Epithelial cell of prostate (primary cell): ENCODE data around the gene URM1.
A peak's percentile ranks its signal among the peaks of the same experiment; 100 is the strongest.
"Not testable (repeated sequence)": the region's sequence is repeated elsewhere in the genome, so short reads cannot be mapped to it uniquely, and the experiment has no call there.

Experiments used
- DNase-seq: peaks from one replicate; pipeline ENCODE4 v3.0.0-alpha.2; 2011; ENCODE audit warnings: low read depth, low spot score
- H3K27ac ChIP-seq: fragments of 450-650 bp; 2 replicates; pipeline ENCODE4 v1.5.1; 2017; ENCODE audit warnings: mild to moderate bottlenecking

The URM1 gene

DNA sequence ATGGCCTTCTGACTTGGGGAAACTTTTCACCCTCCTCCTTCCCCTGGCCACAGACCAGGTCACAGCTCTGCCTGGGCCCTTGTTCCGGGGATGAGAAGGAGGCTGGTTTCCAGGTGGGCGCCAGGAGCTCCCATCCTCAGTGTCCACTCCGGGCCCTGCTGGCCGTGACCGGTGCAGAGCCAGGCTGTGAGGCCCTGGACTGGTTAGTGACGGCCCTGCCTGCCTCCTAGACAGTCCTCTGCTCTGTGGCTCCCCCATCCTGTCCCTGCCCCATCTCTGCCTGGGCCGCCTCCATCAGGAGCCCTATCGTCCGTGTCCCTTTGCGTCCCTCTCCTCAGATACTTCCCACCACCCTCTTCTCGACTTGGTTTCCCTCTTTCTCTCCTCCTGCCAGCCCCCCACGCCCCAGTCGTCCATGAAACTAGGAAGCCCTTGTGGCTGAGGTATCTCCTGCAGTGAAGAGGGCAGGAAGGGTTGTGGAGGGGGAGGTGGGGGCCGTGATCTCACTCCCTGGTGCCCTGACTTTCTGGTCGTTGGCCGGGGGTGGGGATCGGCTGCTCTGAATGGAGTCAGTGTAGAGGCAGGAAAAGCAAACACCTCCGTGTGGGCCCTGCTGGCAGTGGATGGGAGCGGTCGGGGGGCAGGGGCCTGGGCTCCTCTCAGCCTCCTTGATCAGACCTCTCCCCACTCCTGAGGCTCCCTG, 34.1 kb downstream of the URM1 start:
- DNase-seq: no peak
- H3K27ac ChIP-seq: no peak overlapping the region

DNA sequence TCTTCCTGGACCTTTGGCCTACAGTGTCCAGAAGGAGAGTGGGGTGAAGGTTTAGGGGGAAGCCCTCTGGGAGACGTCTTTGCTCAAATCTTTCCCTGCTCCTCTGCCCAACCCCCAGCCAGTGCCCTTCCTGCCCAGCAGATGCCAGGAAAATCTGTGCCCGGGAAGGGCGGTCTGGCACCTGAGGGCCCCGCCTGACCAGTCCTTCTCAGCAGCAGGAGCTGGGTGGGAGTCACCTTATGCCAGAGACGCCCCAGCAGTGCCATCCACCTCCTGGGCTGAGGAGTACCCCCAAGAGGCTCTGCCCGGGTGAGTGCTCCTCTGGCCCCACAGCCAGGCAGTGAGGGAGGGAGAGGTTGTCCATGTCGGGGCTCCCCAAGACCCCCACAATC, 34.6 kb downstream of the URM1 start:
- H3K27ac ChIP-seq: no peak overlapping the region
- no peak for DNase-seq

DNA sequence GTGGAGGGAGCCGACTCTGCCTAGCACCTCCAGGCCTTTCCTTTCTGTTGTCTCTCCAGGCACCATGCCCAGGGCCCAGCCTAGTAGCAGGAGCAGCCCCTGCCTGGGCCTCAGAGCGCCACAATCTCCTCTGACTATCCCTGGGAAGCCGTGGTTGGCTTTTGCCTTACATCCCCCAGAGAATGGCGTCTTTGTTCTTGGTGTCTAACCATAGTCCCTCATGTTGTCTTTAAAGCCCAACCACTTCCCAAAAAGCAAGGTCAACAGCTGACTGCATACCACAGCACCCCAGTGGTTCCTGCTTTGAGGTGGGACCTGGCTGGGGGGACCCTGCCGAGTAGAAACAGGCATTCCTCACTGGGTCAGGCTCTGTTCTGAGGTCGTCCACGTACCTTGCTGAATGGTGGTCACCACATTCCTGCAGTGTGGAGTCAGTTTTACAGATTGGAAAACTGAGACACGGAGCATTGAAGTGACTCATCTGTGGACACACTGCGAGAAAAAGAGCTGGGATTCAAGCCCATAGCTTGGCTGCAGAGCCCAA, 35.7 kb downstream of the URM1 start:
- no peak for DNase-seq
- H3K27ac ChIP-seq: no peak overlapping the region

- no peak overlapping the region for H3K27ac ChIP-seq
- DNase-seq: no peak
Measured at GRCh38 chr9:128408963-128409431, 37.8 kb downstream of the URM1 start.

DNA sequence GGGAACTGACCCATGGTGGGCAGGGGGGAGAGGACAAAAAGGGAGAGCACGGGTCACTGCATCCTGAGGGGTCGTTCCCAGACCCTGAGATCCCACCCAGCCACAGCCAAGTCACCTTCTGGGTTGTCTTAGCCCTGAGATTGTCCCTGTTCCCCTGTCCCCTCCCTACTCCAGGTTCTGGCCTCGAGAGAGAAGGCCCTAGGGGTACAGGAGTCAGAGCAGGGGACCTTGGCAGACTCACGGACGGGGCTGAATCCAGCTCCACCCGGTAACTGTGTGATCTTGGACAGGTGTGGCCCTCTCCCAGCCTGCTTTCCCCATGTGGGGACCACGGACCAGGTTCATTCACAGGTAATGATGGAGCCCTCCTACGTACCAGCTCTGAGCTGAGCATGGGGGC, 38.3 kb downstream of the URM1 start:
- no peak for DNase-seq
- H3K27ac ChIP-seq: no peak overlapping the region

GRCh38 chr9:128409978-128410377, 38.8 kb downstream of the URM1 start:
- no peak overlapping the region for H3K27ac ChIP-seq
- DNase-seq: no peak

DNA sequence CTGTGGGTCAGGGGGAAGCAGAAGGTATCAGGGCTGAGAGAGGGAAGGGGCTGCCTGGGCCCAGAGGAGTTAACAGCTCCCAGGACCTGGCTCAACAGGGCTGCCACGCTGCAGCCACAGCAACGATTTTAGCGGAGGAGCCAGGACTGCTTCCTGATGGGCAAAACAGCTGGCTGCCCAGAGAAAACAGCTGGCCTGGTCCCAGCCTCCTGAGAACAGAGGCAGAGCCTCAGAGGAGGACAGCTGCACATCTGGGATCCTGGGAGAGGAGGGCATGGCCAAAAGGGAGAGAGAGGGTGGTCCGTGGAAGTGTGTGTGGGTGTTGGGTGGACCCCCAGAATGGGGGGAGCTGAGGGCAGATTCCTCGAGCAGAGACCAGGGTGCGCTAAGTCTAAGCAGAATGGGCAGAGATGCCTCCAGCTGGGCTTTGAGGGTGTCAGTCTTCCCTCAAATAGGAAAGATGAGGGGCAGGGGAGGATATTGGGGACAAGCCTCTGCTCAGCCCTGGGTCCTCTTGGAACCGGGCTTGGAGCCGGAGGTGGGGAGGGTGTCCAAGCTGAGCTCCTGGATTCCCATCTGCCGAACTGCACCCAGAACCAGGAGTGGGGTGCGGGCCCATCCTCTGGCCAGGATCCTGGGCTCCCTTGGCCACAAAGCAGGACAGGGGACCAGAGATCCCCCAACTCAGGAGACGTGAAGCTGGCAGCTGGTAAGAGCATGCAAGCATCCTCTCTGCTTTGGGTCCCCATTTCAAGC, 40.4 kb downstream of the URM1 start:
- DNase-seq: no peak

DNA sequence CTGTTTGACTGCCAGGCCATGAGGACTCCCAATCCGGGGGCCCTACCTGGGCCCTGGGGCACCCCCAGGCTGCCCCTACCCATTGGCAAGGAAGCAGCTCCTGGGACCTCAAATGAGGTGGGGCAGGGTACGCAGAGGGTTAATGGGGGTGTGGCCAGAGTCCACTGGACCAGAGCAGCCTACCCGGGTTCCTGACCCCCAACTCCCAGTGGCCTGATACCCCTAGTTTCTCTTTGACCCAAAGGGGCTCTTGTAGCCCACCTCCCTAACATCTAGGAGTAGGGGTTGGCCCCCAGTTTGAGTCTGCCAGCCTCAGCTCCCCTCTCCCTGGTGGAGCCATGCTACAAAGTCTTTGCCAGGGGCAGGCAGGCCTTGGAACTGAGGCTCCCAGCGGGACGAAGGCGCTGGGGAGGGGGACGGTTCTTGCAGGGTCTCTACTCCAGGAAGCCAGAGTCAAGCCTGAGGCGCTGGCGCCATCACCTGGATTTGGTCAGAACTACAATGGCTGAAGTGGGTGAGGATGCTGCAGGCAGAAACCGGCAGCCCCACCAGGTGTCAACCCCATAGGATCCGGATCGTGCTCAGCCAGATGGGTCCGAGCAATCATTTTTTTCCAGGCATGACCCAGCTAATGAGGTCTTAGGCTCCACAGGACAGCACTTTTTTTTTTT, 41.1 kb downstream of the URM1 start:
- DNase-seq: no peak

More for the DNA sequence above, 40.4 kb downstream of the URM1 start:
- H3K27ac ChIP-seq: no peak overlapping the region

GRCh38 chr9:128413728-128414127, 42.6 kb downstream of the URM1 start:
- not testable (repeated sequence) for H3K27ac ChIP-seq, DNase-seq

More for the DNA sequence above, 41.1 kb downstream of the URM1 start:
- no peak overlapping the region for H3K27ac ChIP-seq

- no peak for DNase-seq
- H3K27ac ChIP-seq: no peak overlapping the region
Measured at GRCh38 chr9:128414461-128414860, 43.3 kb downstream of the URM1 start.

GRCh38 chr9:128415281-128415680, 44.1 kb downstream of the URM1 start:
- peak overlapping the region; percentile 40 for H3K27ac ChIP-seq
- DNase-seq: no peak

DNA sequence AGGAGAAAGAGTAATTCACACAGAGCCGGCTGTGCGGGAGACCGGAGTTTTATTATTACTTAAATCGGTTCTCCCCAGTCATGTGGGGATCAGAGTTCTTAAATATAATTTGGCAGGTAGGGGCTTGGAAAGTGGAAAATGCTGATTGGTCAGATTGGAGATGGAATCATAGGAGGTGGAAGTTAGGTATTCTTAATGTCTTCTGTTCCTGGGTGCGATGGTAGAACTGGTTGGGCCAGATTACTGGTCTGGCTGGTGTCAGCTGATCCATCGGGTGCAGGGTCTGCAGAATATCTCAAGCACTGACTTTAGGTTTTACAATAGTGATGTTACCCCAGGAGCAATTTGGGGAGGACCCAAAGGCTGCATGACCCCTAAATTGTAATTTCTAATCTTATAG, 44.8 kb downstream of the URM1 start:
- peak overlapping the region; percentile 40 for H3K27ac ChIP-seq
- DNase-seq: no peak

GRCh38 chr9:128416432-128417019, 45.4 kb downstream of the URM1 start:
- no peak for DNase-seq
- peak overlapping the region; percentile 40 for H3K27ac ChIP-seq

- no peak for DNase-seq
- peak overlapping the region; percentile 84 for H3K27ac ChIP-seq
Measured at GRCh38 chr9:128419061-128419925, 48.1 kb downstream of the URM1 start.

DNA sequence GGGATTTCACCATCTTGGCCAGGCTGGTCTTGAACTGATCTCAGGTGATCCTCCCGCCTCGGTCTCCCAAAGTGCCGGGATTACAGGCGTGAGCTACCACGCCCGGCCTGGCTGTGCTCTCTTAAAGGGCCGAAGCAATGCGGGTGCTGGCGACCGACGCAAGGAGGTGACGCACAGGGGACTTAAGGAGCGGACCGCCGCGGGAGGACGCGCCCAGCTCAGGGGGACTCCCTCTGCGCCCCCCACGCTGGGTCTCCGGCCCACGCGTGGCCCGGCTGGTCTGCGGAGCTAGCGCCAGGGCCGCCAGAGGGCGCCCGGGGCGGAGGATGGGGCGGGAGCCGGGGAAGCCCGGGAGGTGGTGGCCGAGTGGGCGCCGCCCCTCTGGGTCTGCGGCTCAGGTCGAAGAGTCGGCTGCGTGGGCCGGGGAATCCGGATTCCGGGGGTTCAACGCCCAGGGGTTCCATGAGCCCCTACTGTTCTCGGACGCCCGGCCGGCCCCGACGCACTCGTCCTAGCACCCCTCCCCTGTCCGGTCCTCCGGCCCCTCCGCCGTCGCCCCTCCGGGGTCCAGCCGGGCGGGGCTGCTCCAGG, 49.0 kb downstream of the URM1 start:
- peak overlapping the region; percentile 84 for H3K27ac ChIP-seq
- DNase-seq: no peak

- peak within 1 kb of the TSS; percentile 84 for H3K27ac ChIP-seq
- no peak for DNase-seq
Measured at GRCh38 chr9:128420651-128421481, 49.7 kb downstream of the URM1 start, which contains the start of gene CERCAM. CERCAM (plus strand) TSS chr9:128420857; CDS start chr9:128420878, 21 bp downstream.

DNA sequence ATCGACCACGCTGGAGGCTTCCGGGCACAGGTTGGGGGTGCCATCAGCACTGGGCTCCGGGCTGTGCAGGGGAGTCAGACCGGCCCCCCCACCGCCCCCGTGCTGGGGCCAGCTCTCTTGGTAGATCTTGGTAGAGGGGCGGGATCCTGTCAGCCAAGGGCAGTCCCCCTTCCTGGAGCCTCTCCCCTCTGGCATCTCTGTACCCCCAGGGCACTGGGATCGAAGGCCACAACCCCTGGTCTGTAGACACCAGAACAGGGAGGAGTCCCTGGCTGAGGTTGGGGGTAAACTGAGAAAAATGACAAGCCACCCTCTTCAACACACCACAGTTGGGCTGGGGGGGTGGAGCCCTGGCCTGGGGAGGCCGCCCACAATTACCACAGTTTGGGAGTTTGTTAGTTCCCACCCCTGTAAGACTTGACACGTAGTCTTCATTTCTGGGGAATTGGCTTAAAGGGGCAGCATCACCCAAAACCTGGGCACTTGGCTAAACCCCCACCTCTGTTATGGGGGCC, 50.4 kb downstream of the URM1 start:
- DNase-seq: no peak
- H3K27ac ChIP-seq: peak overlapping the region; percentile 84
